HEK293T (cell line): ENCODE results near the gene TNPO3.

ENCODE experiments used
- ARNT ChIP-seq: fragments of 450-650 bp; IDR thresholded peaks from 2 replicates; pipeline ENCODE4 v1.6.1; 2017; ENCODE audit warnings: mild to moderate bottlenecking
- BHLHE40 ChIP-seq: fragments of 450-650 bp; IDR thresholded peaks from 2 replicates; pipeline ENCODE4 v1.6.1; 2016; ENCODE audit warnings: mild to moderate bottlenecking, moderate library complexity, borderline replicate concordance
- ELF4 ChIP-seq: fragments of 450-650 bp; IDR thresholded peaks from 2 replicates; pipeline ENCODE4 v1.6.1; 2017; ENCODE audit warnings: antibody characterized with exemption
- FOXK2 ChIP-seq: fragments of 450-650 bp; IDR thresholded peaks from 2 replicates; pipeline ENCODE4 v1.6.1; 2016; ENCODE audit warnings: mild to moderate bottlenecking
- FOXM1 ChIP-seq: fragments of 450-650 bp; IDR thresholded peaks from 2 replicates; pipeline ENCODE4 v1.6.1; 2017; ENCODE audit warnings: mild to moderate bottlenecking, borderline replicate concordance
- NFRKB ChIP-seq: fragments of 450-650 bp; IDR thresholded peaks from 2 replicates; pipeline ENCODE4 v1.6.1; 2016; ENCODE audit warnings: mild to moderate bottlenecking, moderate library complexity
- SP1 ChIP-seq: fragments of 450-650 bp; IDR thresholded peaks from 2 replicates; pipeline ENCODE4 v1.6.1; 2017

DNA sequence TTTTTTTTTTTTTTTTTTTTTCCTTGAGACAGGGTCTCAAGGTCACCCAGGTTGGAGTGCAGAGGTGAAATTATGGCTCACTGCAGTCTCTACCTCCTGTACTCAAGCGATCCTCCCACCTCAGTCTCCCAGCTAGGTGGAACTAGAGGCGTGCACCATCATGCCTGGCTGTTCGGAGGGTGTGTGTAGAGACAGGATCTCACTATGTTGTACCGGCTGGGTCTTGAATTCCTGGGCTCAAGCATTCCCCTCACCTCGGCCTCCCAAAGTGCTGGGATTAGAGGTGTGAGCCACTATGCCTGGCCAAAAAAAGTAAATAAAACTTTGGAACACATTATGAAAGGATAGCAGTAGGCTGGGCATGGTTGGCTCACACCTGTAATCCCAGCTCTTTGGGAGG lies 39.6 kb upstream of the TNPO3 start:
- TF ChIP-seq SP1, result no peak
- TF ChIP-seq NFRKB, result no peak
- TF ChIP-seq BHLHE40, result no peak
- no peak for TF ChIP-seq ARNT
- TF ChIP-seq FOXK2, result no peak
- TF ChIP-seq FOXM1, result no peak
- no peak for TF ChIP-seq ELF4
